ENCODE results near the gene ITIH3.

ITIH3 gene

DNA sequence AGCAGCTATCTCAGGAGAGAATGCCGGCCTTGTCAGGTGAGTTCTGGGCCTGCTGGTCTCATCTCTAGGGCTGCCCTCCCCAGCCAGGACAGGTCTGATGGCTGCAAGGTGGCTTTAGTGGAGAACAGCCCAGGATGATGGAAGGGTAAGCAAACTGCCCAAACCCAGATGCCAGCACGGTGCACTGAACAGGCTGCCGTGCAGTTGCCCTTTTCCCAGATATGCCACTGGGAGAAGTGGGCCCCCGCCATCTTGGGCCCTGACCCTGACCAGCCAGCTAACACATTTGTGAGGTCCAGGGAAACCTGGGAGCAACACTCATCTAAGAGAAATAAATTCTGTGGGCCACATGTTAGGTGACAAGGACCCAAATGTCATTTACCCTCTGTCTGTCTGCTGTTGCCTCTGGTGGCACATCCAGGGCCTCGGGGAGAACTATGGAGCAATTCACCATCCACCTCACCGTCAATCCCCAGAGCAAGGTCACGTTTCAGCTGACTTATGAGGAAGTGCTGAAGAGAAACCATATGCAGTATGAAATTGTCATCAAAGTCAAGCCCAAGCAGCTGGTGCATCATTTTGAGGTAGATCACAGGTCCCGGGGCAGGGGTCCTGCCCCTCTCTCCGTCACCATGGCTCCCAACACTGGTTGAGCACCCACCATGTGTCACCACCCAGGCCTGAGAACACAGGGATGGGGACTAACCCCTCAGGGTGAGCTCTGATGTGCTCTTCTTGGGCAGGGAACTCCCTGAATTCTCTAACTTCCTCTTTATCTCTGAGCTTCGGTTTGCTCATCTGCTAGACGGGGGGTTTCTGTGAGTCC, 15.4 kb upstream of the ITIH3 start:
- no peak for DNase-seq

- DNase-seq: no peak
Observed at GRCh38 chr3:52779837-52780585, 14.6 kb upstream of the ITIH3 start.

DNA sequence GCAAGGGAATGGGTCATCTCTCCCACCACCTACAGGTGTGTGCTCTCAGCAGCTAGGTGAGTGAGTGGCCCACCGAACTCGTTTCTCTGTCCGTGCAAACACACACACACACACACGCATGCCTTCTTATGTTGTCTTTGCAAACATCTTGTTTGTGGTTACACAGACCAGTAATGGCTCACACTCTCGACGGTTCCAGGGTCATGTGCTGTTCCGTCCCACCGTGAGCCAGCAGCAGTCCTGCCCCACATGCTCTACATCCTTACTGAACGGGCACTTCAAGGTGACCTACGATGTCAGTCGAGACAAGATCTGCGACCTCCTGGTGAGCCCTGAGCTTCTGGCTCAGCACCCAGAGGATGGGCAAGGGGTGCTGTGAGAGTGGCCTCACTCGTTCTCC, 12.9 kb upstream of the ITIH3 start:
- no peak for DNase-seq

DNA sequence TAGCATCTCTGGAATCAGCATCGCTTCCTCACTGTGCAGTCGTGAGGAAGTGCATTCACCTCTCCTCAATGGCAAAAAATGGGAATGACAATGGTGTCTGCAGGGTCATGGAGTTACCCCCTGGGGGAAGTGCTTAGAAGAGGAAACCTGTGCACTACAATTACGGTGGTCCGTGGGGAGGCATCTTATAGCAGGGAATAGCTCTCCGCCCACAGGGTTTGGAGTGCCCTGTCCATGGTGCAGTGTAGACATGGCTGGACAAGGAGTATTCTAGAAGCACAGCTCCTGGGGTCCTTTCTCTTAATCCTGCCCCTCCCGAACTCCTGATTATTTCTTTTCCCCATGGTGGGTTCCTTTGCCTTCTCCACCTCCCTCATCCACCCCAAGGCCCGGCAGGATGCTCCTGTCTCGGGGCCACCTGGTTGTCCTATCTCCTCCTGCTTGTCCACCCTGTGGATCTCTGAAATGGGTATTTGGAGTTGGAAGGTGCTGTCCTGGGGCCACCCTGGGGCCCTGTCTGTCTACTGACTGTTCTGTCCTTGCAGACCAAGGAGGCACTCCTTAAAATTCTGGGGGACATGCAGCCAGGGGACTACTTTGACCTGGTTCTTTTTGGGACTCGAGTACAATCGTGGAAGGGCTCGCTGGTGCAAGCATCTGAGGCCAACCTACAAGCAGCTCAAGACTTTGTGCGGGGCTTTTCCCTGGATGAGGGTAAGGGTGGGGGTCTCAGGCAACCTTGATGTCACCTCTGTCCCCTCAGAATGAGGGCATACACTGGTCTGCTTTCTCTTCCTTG, 12.0 kb upstream of the ITIH3 start:
- DNase-seq: no peak

DNA sequence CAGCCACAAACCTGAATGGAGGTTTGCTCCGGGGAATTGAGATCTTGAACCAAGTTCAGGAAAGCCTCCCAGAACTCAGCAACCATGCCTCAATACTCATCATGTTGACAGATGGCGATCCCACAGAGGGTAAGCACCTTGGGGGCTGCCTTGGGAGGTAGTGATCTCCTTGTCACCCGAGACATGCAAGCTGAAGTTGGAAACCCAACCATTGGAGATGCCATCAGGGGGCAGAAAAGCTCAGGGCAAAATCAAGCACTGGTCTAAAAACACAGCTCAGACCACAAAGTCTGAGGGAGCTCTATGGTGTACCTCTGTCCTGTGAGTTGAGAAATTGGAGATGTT, 11.4 kb upstream of the ITIH3 start:
- DNase-seq: no peak

GRCh38 chr3:52784021-52784621, 10.5 kb upstream of the ITIH3 start:
- DNase-seq: no peak

GRCh38 chr3:52784931-52785590, 9.5 kb upstream of the ITIH3 start:
- no peak for DNase-seq

DNA sequence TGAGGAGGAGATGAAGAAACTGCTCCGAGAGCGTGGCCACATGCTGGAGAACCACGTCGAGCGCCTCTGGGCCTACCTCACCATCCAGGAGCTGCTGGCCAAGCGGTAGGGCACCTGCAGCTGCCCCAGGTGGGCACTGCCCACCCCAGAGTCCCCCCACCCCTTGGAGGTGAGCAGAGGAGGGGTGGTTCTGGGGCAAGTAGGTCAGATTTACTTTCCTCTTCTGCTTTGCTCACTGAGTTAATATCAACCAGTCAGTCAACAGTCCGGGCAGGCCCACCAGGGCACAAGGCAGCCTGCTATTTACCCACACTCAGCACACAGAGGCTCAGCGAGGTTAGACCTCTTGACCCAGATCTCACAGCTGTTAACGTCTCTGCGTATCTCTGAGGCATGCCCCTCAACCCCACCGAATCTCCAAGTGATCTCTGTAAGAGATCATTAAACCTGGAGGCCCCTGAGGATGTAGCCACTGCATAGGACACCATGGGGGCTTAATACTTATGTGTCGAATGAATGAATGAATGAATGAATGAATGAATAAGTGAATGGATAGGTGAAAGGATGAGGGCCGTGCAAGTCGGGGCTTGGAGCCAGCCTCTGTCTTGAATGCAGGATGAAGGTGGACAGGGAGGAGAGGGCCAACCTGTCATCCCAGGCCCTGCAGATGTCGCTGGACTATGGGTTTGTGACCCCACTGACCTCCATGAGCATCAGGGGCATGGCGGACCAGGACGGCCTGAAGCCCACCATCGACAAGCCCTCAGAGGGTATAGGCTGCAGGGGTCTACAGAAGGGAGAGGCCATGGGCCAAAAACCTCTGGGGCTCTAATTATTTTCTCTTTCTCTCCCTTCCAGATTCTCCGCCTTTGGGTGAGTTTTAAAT, 8.0 kb upstream of the ITIH3 start:
- no peak for DNase-seq

GRCh38 chr3:52787246-52787645, 7.3 kb upstream of the ITIH3 start:
- DNase-seq: no peak

DNA sequence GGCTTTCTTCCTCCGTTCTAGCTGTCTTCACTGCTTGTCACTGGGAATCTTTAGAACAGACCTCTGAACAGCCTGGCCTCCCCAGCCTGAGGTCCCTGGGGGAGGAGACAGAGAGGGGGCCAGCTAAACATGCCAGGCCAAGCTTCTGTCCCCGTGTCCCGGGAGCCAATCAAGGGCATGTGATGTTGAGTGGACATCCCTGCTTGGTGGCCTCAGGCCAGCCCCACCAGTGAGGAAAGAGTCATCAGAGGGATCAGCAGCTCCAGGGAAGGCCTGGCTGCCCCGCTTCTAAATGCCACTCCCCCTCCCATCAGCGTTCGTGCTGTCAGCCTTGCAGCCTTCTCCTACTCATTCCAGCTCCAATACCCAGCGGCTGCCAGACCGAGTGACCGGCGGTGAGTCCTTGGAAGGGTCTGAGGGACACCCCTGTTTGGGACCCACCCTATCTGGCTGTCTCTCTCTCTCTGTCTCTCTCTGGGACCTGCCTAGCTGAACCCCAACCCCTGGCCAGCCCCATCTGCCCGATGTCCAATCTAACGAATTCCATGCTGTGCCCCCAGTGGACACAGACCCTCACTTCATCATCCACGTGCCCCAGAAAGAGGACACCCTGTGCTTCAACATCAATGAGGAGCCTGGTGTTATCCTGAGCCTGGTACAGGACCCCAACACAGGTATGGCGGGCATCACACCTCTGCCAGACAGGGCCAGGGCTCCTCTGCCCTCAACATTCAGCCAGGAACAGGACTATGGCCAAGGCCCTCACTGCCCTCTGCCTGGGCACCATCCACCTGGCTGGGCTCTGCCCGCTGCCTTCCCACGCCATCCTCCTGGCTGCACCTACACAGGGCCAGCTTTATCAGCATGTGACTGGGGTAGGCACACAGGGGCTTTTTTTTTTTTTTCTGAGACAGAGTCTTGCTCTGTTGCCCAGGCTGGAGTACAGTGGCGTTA, 6.6 kb upstream of the ITIH3 start:
- no peak for DNase-seq

GRCh38 chr3:52788890-52789745, 5.5 kb upstream of the ITIH3 start:
- DNase-seq: no peak

DNA sequence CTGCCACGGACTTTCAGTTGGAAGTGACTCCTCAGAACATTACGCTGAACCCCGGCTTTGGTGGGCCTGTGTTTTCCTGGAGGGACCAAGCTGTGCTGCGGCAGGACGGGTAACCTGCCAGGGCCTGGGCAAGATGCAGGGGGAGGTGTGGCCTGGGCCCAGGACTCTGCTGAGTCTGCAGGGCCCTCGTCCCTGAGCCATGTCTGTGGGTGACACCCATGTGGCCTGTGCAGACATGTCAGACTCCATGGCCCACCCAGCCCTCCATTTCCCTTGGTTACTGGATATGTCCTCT, 4.9 kb upstream of the ITIH3 start:
- DNase-seq: no peak

- no peak for DNase-seq
Observed at GRCh38 chr3:52790337-52790736, 4.3 kb upstream of the ITIH3 start.

GRCh38 chr3:52790741-52791140, 3.9 kb upstream of the ITIH3 start:
- no peak for DNase-seq

DNA sequence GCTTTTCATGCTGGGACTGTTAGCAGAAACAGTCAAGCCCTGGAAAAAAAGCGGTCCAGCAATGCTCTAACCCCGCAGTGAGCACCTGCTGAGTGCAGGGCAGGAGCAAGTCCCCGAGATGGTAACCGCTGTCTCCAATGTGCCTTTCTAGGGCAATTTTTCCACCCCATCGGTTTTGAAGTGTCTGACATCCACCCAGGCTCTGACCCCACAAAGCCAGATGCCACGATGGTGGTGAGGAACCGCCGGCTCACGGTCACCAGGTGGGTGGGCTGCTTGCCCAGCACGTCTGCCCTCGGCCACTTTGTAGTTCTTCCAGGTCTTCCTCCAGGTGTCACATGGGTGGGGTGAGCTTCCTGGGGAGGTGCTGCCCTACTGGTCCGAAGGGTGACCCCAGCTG, 3.2 kb upstream of the ITIH3 start:
- no peak for DNase-seq

- no peak for DNase-seq
Observed at GRCh38 chr3:52791928-52792327, 2.7 kb upstream of the ITIH3 start.

DNA sequence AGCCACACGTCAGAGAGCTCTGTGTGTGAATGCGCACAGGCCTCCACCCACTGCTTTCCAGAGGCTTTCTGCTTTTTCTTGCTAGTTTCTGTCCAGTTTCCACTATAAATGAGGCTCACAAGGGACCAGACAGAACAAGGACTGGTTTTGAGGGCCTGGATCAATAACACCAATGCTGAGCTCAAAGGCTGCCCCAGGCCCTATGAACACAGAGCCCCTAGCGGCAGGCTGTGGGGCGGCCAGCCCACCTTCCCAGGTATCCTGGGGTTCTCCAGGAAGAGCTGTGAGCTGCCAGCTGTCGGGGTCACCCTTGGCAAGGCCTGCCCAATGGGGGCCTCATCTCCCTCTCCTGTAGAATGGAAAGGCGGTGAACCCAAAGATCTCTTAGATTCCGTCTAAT, 2.2 kb upstream of the ITIH3 start:
- no peak for DNase-seq

- DNase-seq: peak; percentile 53
Observed at GRCh38 chr3:52792961-52793695, 1.5 kb upstream of the ITIH3 start.
